Astrocyte of the cerebellum (primary cell): ENCODE results near the gene MARCHF11.

Experiments used
- DNase-seq: peaks from one replicate; pipeline ENCODE4 v3.0.0-alpha.2; 2011; ENCODE audit warnings: low read depth
- H3K4me3 ChIP-seq: 2 replicates; pipeline ENCODE4 v1.5.1; 2011; ENCODE audit warnings: mild to moderate bottlenecking, low read depth, low read length, moderate library complexity
- in situ Hi-C: cut with HindIII; loops from 2 replicates; pipeline ENCODE4 v1.10.0; 2017; ENCODE audit warnings: low sequenced_read_pairs
- TF ChIP-seq, protein P1 (sequence below): IDR thresholded peaks from 2 replicates; pipeline ENCODE4 v1.5.1; 2012; ENCODE audit warnings: low read length, low read depth, moderate library complexity, mild to moderate bottlenecking; ENCODE audit errors: missing control alignments

MARCHF11 gene

GRCh38 chr5:16135506-16135905 is 44.1 kb downstream of the MARCHF11 start:
- no peak for DNase-seq
- in situ Hi-C loops, result no loop called here
- TF ChIP-seq, protein P1, sequence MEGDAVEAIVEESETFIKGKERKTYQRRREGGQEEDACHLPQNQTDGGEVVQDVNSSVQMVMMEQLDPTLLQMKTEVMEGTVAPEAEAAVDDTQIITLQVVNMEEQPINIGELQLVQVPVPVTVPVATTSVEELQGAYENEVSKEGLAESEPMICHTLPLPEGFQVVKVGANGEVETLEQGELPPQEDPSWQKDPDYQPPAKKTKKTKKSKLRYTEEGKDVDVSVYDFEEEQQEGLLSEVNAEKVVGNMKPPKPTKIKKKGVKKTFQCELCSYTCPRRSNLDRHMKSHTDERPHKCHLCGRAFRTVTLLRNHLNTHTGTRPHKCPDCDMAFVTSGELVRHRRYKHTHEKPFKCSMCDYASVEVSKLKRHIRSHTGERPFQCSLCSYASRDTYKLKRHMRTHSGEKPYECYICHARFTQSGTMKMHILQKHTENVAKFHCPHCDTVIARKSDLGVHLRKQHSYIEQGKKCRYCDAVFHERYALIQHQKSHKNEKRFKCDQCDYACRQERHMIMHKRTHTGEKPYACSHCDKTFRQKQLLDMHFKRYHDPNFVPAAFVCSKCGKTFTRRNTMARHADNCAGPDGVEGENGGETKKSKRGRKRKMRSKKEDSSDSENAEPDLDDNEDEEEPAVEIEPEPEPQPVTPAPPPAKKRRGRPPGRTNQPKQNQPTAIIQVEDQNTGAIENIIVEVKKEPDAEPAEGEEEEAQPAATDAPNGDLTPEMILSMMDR, result no peak
- H3K4me3 ChIP-seq, result no peak overlapping the region

GRCh38 chr5:16135003-16135402 is 44.6 kb downstream of the MARCHF11 start:
- no peak for DNase-seq
- H3K4me3 ChIP-seq, result no peak overlapping the region
- in situ Hi-C loops, result no loop called here
- TF ChIP-seq, protein P1, result no peak

DNA sequence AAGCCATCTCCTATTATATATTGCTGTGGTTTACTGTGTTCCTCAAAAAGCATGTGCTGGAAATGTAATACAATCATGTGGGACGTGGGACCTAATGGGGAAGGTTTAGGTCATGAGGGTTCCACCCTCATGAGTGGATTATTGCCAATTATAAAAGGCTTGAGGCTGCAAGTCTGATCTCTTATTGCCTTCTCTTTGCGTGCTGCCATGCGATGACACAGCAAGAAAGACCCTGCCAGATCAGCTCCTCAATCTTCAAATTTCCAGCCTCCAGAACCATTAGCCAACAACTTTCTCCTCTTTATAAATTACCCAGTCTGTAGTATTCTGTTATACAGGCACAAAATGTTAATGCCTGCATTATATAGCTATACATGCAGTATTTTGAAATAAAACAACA is 45.4 kb downstream of the MARCHF11 start:
- in situ Hi-C loops, result no loop called here
- TF ChIP-seq, protein P1, result no peak
- H3K4me3 ChIP-seq, result no peak overlapping the region
- no peak for DNase-seq

- in situ Hi-C loops, result no loop called here
Observed at GRCh38 chr5:16131878-16132277, 47.7 kb downstream of the MARCHF11 start.

GRCh38 chr5:16128944-16129343 is 50.6 kb downstream of the MARCHF11 start:
- no peak overlapping the region for H3K4me3 ChIP-seq
- DNase-seq, result no peak
- in situ Hi-C loops, result no loop called here
- TF ChIP-seq, protein P1, result no peak

More at GRCh38 chr5:16131878-16132277, 47.7 kb downstream of the MARCHF11 start:
- TF ChIP-seq, protein P1, result no peak
- H3K4me3 ChIP-seq, result no peak overlapping the region
- DNase-seq, result no peak

- in situ Hi-C loops, result no loop called here
- TF ChIP-seq, protein P1, result no peak
- DNase-seq, result no peak
- no peak overlapping the region for H3K4me3 ChIP-seq
Observed at GRCh38 chr5:16127865-16128544, 51.6 kb downstream of the MARCHF11 start.
